Stimulated activated CD4-positive, alpha-beta T cell treated with anti-CD3 and anti-CD28 coated beads, Interleukin-4, amount 100 ng/mL, for 48 hours (primary cell): Measurements from ENCODE around the gene LRP5.
"Not testable (repeated sequence)": the region's sequence is repeated elsewhere in the genome, so short reads cannot be mapped to it uniquely, and the experiment has no call there.

Experiments used
- DNase-seq, 2 donors: peaks; one replicate each; pipeline ENCODE4 v3.0.0-alpha.2; 2020; ENCODE audit warnings: low read depth in 2 of 2

LRP5 gene

DNA sequence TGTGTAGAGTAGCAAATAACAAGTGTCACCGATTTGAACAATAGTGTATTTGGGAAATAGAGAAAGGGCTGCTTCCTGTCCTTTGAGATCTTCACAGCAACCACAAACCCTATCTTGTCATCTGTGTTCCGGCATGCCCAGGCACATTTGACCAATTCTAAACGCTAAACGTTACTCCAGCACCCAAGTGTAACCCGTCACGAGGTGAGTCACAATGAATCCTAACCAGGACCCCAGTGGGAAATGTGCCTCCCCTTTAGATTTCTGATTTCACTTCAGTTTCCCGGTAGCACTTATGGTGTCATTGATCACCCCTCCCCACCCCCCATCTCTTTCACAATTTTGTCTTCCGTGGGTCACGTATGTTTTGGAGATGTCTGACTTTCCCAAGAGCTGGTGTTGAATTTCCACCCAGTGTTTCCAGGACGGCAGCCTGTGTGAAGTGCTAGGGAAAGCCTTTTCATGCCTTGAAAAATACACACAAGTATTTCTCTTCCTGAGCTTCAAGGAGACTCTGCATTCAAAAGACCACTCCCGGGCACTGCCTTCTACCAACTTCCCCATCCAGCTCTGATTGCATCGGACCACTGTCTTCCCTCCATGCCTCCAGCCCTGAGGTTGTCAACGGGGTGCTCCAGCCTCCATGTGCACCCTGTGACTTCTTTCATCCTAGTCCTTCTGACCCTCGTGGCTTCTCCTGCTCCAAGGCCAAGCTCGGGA is 30.1 kb upstream of the LRP5 start:
- peak in 1 of 2 donors; percentile 34 for DNase-seq

DNA sequence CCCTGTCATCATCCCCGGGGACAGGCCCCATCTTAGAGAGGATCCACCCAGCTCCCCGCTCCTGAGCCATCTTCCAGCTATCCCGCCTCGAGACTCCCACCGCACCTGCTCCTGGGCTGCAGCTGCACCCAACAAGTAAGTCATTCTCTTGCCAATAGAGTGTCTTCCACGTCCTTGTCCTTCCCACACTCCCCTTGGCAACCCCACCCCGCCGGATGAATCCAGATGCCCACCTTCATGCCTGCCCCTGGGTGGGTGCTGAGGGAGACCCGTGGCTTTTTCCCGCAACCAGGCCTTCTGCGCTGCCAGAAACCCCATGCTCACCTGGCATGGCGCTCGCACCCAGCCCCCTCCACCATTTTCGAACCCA is 29.5 kb upstream of the LRP5 start:
- DNase-seq, result no peak

- not testable (repeated sequence) for DNase-seq
Observed at GRCh38 chr11:68284588-68284987, 27.8 kb upstream of the LRP5 start.

- no peak for DNase-seq
Observed at GRCh38 chr11:68287419-68287818, 25.0 kb upstream of the LRP5 start.

- no peak for DNase-seq
Observed at GRCh38 chr11:68289456-68289855, 22.9 kb upstream of the LRP5 start.

- DNase-seq, result no peak
Observed at GRCh38 chr11:68293708-68294107, 18.7 kb upstream of the LRP5 start.

DNA sequence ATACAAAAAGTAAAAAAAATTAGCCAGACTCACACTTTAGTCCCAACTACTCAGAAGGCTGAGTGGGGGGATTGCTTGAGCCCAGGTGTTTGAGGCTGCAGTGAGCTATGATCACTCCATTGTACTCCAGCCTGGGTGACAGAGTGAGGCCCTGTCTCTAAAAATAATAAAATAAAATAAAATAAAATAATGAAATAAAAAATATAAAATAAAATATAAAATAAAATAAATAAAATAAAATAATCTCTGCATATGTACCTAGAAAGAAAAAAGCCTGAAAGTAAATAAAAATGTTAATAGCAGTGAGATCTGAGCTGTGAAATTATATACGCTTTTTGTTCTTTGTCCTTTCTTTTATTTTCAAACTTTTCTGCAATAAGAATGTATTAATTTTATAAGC is 17.1 kb upstream of the LRP5 start:
- DNase-seq, result no peak

GRCh38 chr11:68295940-68296339 is 16.5 kb upstream of the LRP5 start:
- no peak for DNase-seq

DNA sequence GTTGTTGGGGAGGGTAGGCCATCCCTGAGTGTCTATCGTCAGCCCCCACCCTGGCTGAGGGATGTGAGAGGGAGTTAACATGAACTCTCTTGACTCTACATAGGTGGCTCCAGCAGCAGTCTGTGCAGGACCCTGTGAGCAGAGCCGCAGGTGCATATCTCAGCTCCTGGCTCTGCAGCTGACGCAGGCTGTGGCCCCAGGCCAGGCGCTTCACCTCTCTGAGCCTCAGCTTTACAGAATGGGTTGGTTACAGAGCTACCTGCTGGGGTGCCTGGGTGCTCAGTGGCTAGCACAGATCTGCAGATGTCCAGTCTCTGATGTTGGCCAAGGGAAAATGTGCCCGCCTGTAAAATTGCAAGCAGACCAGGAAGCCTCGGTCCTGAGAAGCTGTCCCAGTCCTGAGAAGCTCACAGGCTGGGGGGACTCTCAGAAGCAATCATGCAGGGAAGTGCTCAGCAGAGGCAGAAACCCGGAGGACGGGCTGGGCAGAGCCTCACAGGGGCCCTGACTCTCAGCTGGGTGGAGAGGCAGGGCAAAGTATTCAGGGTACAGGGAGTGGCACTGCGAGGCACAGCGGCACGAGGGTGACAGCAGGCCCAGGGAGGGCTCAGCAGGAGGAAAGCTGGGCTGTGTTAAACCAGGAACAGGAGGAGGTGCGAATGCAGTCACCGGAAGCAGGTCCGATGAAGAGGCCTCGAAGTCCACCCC is 15.9 kb upstream of the LRP5 start:
- DNase-seq, result no peak

DNA sequence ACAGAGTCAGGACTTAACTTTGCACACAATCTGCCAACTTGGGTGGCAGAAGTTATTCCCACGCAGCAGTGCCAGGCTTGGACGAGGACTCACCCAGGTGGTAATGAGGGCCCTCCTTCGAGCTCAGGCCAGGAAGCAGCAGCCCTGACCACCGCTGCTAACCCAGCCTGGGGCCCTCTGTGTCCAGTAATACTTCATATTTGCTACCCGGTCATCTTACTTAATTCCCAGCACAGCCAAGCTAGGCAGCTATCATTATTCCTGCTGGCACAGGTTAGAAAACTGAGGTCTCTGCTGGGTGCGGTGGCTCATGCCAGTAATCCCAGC is 15.4 kb upstream of the LRP5 start:
- no peak for DNase-seq

DNA sequence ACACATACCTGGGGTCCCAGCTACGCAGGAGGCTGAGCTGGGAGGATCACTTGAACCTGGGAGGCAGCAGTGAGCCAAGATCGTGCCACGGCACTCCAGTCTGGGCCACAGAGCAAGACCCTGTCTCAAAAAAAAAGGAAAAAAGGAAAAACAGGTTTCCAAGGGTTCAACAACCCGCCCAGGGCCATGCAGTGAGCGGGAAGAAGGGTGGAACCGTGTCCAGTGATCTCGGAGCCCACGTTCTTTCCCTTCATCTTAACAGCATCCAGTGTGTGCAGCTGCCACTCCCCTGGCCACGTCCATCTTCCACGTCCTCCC is 14.9 kb upstream of the LRP5 start:
- DNase-seq, result no peak

- peak; percentile 63 to 72 for DNase-seq
Observed at GRCh38 chr11:68297812-68298658, 14.4 kb upstream of the LRP5 start.

GRCh38 chr11:68298659-68299516 is 13.5 kb upstream of the LRP5 start:
- no peak for DNase-seq

- not testable (repeated sequence) for DNase-seq
Observed at GRCh38 chr11:68299517-68299879, 12.9 kb upstream of the LRP5 start.

- no peak for DNase-seq
Observed at GRCh38 chr11:68300076-68300830, 12.1 kb upstream of the LRP5 start.

GRCh38 chr11:68302256-68302655 is 10.1 kb upstream of the LRP5 start:
- no peak for DNase-seq

GRCh38 chr11:68302670-68303069 is 9.7 kb upstream of the LRP5 start:
- DNase-seq, result no peak

- no peak for DNase-seq
Observed at GRCh38 chr11:68303083-68303482, 9.3 kb upstream of the LRP5 start.

- DNase-seq, result no peak
Observed at GRCh38 chr11:68303982-68304780, 8.2 kb upstream of the LRP5 start.

GRCh38 chr11:68306636-68307035 is 5.8 kb upstream of the LRP5 start:
- DNase-seq, result no peak

- DNase-seq, result no peak
Observed at GRCh38 chr11:68308068-68308467, 4.3 kb upstream of the LRP5 start.
